ENCODE results near the gene MACO1.

Gene MACO1

DNA sequence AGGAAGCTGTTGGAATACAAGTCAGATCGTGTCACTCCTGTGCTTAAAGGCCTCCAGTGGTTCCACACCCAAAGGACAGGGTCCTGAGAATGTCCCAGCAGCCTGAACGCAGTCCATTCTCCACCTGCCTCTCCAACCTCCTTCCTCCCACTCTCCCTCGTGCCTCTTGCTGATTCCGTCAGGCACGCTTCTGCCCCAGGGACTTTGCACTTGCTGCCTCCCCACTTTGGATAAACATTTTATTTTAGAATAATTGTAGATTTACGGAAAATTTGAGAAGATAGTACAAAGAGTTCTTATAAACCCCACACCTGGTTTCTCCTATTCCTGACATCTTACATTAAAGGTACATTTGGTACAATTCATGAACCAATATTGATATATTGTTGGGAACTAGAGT lies 84.3 kb downstream of the MACO1 start:
- Mint-ChIP-seq H3K4me1 (peaks cover 2% of the 10 kb centered on the region), H3K9me3 (no peaks in the 10 kb centered on the region), H3K4me3 (no peak overlapping the region), H3K27me3 (no peaks in the 10 kb centered on the region), H3K36me3 (no peaks in the 10 kb centered on the region), H3K27ac (no peak overlapping the region)
- ATAC-seq = no peak

- H3K4me3 Mint-ChIP-seq = no peak overlapping the region
- H3K4me1 Mint-ChIP-seq = peaks cover 11% of the 10 kb centered on the region
- no peak overlapping the region for H3K27ac Mint-ChIP-seq
- H3K36me3 Mint-ChIP-seq = no peaks in the 10 kb centered on the region
- no peaks in the 10 kb centered on the region for H3K9me3 Mint-ChIP-seq
- ATAC-seq = no peak
- H3K27me3 Mint-ChIP-seq = no peaks in the 10 kb centered on the region
Observed at GRCh38 chr1:25516686-25517085, 86.0 kb downstream of the MACO1 start.

GRCh38 chr1:25517476-25518394 lies 87.0 kb downstream of the MACO1 start:
- no peaks in the 10 kb centered on the region for H3K36me3 Mint-ChIP-seq
- H3K4me3 Mint-ChIP-seq = no peak overlapping the region
- ATAC-seq = no peak
- no peaks in the 10 kb centered on the region for H3K9me3 Mint-ChIP-seq
- no peak overlapping the region for H3K27ac Mint-ChIP-seq
- peaks cover 18% of the 10 kb centered on the region for H3K4me1 Mint-ChIP-seq
- no peaks in the 10 kb centered on the region for H3K27me3 Mint-ChIP-seq

DNA sequence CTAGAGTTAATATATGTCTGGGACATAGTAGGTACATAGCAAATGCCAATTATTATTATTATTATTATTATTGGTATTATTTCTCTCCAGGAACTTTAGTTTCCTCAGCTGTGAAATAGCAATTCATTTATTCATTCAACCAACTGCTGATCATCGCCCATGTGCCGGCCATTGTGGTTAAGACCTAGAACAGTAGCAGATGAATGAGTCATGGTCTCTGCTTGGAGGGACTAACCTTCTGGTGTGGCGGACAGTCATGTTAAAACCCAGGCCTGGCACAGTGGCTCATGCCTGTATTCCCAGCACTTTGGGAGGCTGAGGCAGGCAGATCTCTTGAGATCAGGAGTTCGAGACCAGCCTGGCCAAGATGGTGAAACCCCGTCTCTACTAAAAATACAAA lies 88.9 kb downstream of the MACO1 start:
- Mint-ChIP-seq H3K27ac (no peak overlapping the region), H3K36me3 (no peaks in the 10 kb centered on the region), H3K4me1 (peaks cover 18% of the 10 kb centered on the region), H3K27me3 (no peaks in the 10 kb centered on the region), H3K4me3 (no peak overlapping the region), H3K9me3 (no peaks in the 10 kb centered on the region)
- ATAC-seq = no peak

DNA sequence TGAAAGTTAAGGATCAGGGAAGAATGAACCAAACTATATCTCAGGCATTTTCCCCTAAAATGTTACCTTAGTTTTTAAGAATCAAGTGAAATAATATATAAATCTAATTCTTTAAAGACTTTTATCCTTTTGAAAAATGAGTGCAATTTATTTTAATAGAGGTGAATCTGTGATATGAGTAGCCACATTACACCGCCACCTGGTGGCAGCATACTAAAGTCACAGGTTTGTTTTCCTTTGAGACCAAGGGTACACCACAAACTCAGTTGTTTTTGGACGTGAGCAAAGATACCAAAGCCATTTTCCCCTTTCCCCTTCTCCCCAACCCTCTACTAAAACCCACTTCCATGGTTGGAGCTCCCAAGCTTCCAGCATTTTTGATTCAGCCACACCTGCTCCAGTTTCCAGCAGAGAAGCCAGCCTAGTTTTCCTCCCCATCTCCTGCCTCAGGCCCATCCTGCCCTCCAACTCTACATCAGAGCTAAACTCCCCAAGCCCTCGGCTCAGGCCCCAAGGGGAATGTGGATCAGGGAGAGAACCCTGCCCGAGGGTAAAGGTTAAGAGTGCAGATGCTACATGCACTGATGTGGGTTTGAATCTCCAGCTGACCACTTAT lies 89.9 kb downstream of the MACO1 start:
- no peak overlapping the region for H3K4me3 Mint-ChIP-seq
- H3K27ac Mint-ChIP-seq = no peak overlapping the region
- H3K9me3 Mint-ChIP-seq = peaks cover 5% of the 10 kb centered on the region
- peaks cover 18% of the 10 kb centered on the region for H3K4me1 Mint-ChIP-seq
- H3K27me3 Mint-ChIP-seq = peaks cover 8% of the 10 kb centered on the region
- H3K36me3 Mint-ChIP-seq = no peaks in the 10 kb centered on the region
- ATAC-seq = peak; percentile 63

DNA sequence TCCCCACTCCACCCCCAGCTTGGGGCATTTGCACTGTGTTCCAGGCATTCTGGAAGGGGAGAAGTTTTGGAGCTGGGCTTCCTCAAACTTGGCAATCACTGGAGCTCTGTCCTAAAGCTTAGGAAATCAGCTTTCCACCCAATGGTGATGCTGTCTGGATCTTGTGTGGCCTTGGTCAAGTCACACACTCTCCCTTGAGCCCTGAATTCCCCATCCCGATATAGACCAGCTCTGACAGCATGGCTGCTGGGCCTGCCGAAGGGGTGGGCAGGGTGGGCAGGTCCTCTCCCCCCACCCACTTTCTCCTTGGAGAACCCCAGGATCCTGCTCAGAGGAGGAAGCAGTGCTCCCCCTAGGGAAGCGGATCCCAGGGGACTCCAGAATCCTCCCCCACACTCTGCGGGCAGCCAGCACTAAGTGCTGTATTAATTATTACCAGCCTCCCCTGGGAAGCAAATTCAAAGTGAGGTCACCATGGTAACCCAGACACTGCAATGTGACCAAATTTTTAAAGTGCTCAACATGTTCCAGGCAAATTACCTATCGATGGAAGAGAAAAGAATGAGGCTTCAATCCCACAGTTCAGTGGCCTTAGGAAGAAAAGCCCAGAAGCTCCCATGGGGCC lies 91.4 kb downstream of the MACO1 start:
- H3K27ac Mint-ChIP-seq = peak overlapping the region; percentile 28

GRCh38 chr1:25523542-25523941 lies 92.8 kb downstream of the MACO1 start:
- no peak overlapping the region for H3K4me3 Mint-ChIP-seq
- H3K27me3 Mint-ChIP-seq = peaks cover 9% of the 10 kb centered on the region
- peaks cover 5% of the 10 kb centered on the region for H3K9me3 Mint-ChIP-seq
- H3K4me1 Mint-ChIP-seq = peaks cover 18% of the 10 kb centered on the region
- no peak overlapping the region for H3K27ac Mint-ChIP-seq
- no peaks in the 10 kb centered on the region for H3K36me3 Mint-ChIP-seq
- no peak for ATAC-seq

More for the DNA sequence above, 91.4 kb downstream of the MACO1 start:
- Mint-ChIP-seq H3K27me3 (peaks cover 9% of the 10 kb centered on the region), H3K4me1 (peaks cover 18% of the 10 kb centered on the region), H3K9me3 (peaks cover 5% of the 10 kb centered on the region), H3K4me3 (no peak overlapping the region), H3K36me3 (no peaks in the 10 kb centered on the region)
- no peak for ATAC-seq

DNA sequence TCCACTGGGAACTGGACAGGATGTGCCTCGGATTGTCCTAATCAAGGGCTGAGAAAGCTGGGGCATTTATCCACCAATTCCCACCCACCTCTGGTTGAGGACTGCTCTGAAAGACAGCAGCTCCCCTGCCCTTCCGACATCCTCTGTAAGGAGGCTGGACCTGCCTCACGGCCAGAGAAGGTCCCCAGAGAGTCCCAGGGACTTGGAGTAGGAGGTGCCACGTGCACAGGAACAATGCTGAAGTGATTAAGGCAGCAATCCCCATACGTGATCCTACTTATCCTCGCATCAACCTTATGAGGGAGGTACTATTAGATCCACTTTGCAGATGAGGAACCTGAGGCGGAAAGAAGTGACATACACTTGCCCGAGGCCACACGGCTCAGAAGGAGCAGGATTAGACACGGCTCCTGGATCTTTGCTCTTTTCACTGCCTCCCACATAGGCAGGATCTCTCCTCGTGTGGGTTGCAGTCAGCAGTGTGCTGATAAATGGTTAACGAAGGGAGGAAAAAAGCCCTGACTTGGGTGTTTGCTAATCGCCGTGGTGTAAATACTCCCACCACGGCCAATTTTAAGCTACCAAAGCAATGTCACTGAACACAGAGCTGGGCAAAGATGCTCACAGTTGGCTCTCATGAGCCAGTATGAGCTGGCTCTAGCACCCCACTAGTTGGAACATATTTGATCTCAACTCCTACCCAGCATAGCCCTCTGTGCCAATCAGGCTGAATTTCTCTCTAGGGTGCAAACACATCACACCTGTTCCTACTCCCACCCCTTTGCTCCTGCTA lies 94.1 kb downstream of the MACO1 start:
- no peak overlapping the region for H3K27ac Mint-ChIP-seq
- H3K4me1 Mint-ChIP-seq = peaks cover 18% of the 10 kb centered on the region
- ATAC-seq = no peak
- H3K9me3 Mint-ChIP-seq = peaks cover 5% of the 10 kb centered on the region
- H3K4me3 Mint-ChIP-seq = no peak overlapping the region
- H3K27me3 Mint-ChIP-seq = peaks cover 21% of the 10 kb centered on the region
- no peaks in the 10 kb centered on the region for H3K36me3 Mint-ChIP-seq

GRCh38 chr1:25525361-25525688 lies 94.6 kb downstream of the MACO1 start:
- Mint-ChIP-seq H3K27ac (no peak overlapping the region), H3K4me3 (no peak overlapping the region), H3K36me3 (no peaks in the 10 kb centered on the region), H3K9me3 (peaks cover 5% of the 10 kb centered on the region), H3K27me3 (peaks cover 27% of the 10 kb centered on the region), H3K4me1 (peaks cover 13% of the 10 kb centered on the region)
- ATAC-seq = no peak

- Mint-ChIP-seq H3K27ac (no peak overlapping the region), H3K4me1 (peaks cover 6% of the 10 kb centered on the region), H3K9me3 (peaks cover 5% of the 10 kb centered on the region), H3K4me3 (no peak overlapping the region), H3K27me3 (peaks cover 28% of the 10 kb centered on the region), H3K36me3 (no peaks in the 10 kb centered on the region)
- ATAC-seq = no peak
Observed at GRCh38 chr1:25526753-25527152, 96.1 kb downstream of the MACO1 start.

GRCh38 chr1:25527226-25527846 lies 96.6 kb downstream of the MACO1 start:
- peaks cover 4% of the 10 kb centered on the region for H3K4me1 Mint-ChIP-seq
- H3K36me3 Mint-ChIP-seq = no peaks in the 10 kb centered on the region
- H3K9me3 Mint-ChIP-seq = peaks cover 5% of the 10 kb centered on the region
- H3K4me3 Mint-ChIP-seq = no peak overlapping the region
- peaks cover 28% of the 10 kb centered on the region for H3K27me3 Mint-ChIP-seq
- no peak for ATAC-seq
- H3K27ac Mint-ChIP-seq = no peak overlapping the region

DNA sequence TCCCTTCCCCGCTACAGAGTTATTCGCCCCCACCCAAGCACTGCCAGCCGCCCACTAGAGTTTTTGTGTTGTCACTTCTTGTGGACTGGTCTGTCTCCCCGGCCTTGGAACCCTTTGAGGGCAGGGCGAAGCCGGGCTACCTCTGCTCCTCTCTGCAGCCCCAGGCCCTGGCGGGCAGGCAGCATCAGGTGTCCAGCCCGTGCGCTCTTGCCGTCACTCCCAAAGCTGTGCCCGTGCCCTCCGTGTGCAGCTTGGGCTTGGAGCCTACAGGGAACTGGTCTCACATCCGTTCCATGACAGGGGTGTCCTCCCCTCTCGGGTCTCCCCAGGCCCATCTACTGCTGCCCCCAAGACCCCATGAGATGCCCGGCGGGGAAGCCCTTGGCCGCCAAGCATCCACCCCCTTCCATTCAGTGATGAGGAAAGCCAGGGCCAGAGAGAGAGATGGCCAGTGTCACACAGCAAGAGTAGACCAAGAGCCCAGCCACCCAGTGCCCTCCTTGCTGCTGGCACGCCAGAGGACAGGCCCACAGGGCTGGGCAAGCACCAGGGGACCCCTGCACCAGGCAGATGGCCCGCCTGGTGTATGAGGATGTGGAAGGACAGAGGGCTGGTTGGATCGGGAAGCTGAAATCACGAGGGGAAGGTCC lies 97.4 kb downstream of the MACO1 start:
- no peak overlapping the region for H3K27ac Mint-ChIP-seq
- peaks cover 5% of the 10 kb centered on the region for H3K9me3 Mint-ChIP-seq
- no peaks in the 10 kb centered on the region for H3K4me1 Mint-ChIP-seq
- H3K27me3 Mint-ChIP-seq = peaks cover 28% of the 10 kb centered on the region
- no peak for ATAC-seq
- H3K36me3 Mint-ChIP-seq = no peaks in the 10 kb centered on the region
- no peak overlapping the region for H3K4me3 Mint-ChIP-seq

DNA sequence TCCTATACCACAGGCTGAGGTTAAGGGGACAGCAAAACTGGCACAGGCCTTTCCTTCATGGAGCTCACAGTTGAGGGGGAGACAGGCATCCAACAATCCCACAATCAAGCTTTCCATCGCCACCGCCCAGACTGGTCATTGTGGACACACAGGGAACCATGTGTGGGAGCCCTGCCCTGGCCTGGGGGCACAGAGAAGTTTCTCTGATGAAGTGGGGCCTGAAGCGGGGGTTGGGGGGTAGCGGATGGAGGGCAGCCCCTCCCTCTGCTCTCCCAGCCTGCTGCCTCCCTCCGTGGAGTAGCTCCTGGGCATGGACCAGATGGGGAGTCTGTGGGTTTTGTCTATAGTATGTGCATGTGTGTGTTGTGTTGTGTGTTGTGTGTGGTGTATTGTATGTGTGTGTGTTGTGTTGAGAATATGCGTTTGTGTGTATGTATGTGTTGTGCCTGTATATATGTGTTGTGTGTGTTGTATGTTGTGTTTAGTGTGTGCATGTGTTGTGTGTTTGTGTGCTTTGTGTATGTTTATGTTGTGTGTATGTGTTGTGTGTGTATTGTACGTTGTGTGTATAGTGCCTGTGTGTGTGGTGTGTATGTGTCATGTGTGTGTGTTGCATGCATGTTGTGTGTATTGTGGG lies 98.3 kb downstream of the MACO1 start:
- ATAC-seq = no peak
- Mint-ChIP-seq H3K27ac (no peak overlapping the region), H3K4me3 (no peak overlapping the region), H3K9me3 (peaks cover 5% of the 10 kb centered on the region), H3K36me3 (no peaks in the 10 kb centered on the region), H3K27me3 (peaks cover 28% of the 10 kb centered on the region), H3K4me1 (no peaks in the 10 kb centered on the region)

Measured in stimulated activated memory B cell treated with anti-CD40 and anti-IgM and Interleukin-4, amounts not matched to agents 10 μg/mL and 1 μg/mL and 100 μg/mL, for 72 hours (primary cell).